Kidney (tissue), 14 donors: ENCODE data around the gene FNTB. TPM values are rescaled to one million over a fixed set of nuclear protein-coding genes. Genes with fewer than 3 reads are reported as not detected.

Experiments
- DNase-seq, 5 donors: peaks; one replicate each; pipeline ENCODE4 v3.0.0-alpha.2; 2013 to 2020
- FAIRE-seq: peaks from 2 replicates; lab custom pipeline; 2012; peaks lifted over from hg19 to GRCh38; lab: Jason Lieb, UNC
- H3K27ac ChIP-seq, 2 donors: one replicate each; pipeline ENCODE4 v1.7.0; 2013; ENCODE audit warnings: low read depth in 2 of 2, low read length in 2 of 2, inconsistent platforms in 1 of 2
- H3K27me3 ChIP-seq: one replicate; pipeline ENCODE4 v1.7.1; 2013; ENCODE audit warnings: low read length, inconsistent platforms; ENCODE audit not compliant: control insufficient read depth, insufficient read depth
- H3K36me3 ChIP-seq, 3 donors: one replicate each; pipeline versions ENCODE4 v1.7.0 to v1.7.1; 2013; ENCODE audit warnings: low read length in 3 of 3, control low read depth in 1 of 3, inconsistent platforms in 1 of 3; ENCODE audit not compliant: insufficient read depth in 3 of 3, control insufficient read depth in 2 of 3
- H3K4me1 ChIP-seq, 3 donors: one replicate each; pipeline versions ENCODE4 v1.7.0 to v1.7.1; 2013; ENCODE audit warnings: low read length in 3 of 3, inconsistent platforms in 1 of 3, low read depth in 1 of 3; ENCODE audit not compliant: control insufficient read depth in 2 of 3, insufficient read depth in 2 of 3
- H3K4me3 ChIP-seq, 3 donors: one replicate each; pipeline versions ENCODE4 v1.7.0 to v1.8.1; 2013; ENCODE audit warnings: low read length in 3 of 3, control low read depth in 1 of 3, inconsistent platforms in 1 of 3
- H3K9ac ChIP-seq, 3 donors: one replicate each; pipeline versions ENCODE4 v1.7.0 to v1.7.1; 2013; ENCODE audit warnings: low read length in 3 of 3, control low read depth in 1 of 3, inconsistent platforms in 1 of 3
- H3K9me3 ChIP-seq, 3 donors: one replicate each; pipeline versions ENCODE4 v1.7.0 to v1.7.1; 2013; ENCODE audit warnings: low read length in 3 of 3, control low read depth in 1 of 3, inconsistent platforms in 1 of 3; ENCODE audit not compliant: control insufficient read depth in 2 of 3, insufficient read depth in 1 of 3
- intact Hi-C: fragments of 100-400 bp; cut with DNase I; formaldehyde crosslinking; loops from one replicate; pipeline ENCODE4 v1.11.1; 2022
- polyA plus RNA-seq: library from polyadenylated mRNA; stranded (reverse); fragments of 350-450 nt; fragmentation: Illumina TruSeq; extraction: RNeasy Lipid Tissue Mini Kit (QIAGEN cat#74804); gene quantifications from one replicate; pipeline ENCODE4 v1.2.3, GENCODE V29; 2014; ENCODE audit warnings: low read depth, low replicate concordance; ENCODE audit not compliant: insufficient read depth
- total RNA-seq: library from RNA; stranded (reverse); fragmentation: NEBNext Ultra II Directional; extraction: Animal tissue kit (Norgen Biotek cat#: 25700); gene quantifications from one replicate; pipeline ENCODE4 v1.2.1, GENCODE V29; 2021
- TF ChIP-seq, protein P1 (sequence below): IDR thresholded peaks from 3 replicates; pipeline ENCODE4 v1.5.1; 2012; ENCODE audit warnings: mild to moderate bottlenecking, moderate library complexity, borderline replicate concordance; ENCODE audit not compliant: insufficient read depth; ENCODE audit errors: extremely low read depth
- donor health status: control.
- donor health status: control.
- donor health status: control.
- donor health status: control.
- donor health status: control.
- donor health status: DM: yes; HTN: yes; CAD: no.
- donor health status: Normal renal cell carcinoma (clear cell type).

The FNTB gene
- total and polyA plus RNA-seq, 2 donors from 2014 or later: 13.6 to 15.0 TPM

DNA sequence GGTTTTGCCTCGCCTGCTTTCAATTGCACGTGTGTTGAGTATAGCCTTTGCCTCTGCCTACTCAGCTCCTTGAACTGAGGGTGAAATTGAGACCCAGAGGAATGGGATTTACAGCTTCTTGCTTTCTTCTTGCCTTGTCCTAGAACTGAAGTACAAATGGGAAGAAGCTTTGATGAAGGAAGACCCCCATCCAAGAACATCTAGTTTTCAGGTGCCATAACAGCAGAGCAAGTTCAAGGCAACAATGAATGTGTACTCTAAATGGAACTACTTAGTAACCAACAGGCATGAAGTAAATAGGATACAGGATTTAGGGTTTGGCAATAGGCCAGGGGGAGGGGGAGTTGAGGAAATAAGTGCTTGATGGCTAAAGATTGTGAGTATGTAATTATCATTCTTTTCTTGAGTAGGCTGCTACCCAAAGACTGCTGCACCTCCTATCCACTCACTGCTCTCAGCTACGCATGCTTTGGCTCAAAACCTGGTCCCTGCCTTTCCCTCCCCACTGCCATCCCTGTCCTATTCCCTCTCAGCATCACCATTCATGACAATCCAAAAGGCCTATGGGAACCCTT, 46.3 kb upstream of the FNTB start:
- H3K4me1 ChIP-seq: peaks cover 0 to 28% (median 19%) of the 10 kb centered on the region in 3 donors
- no peak overlapping the region for H3K4me3 ChIP-seq
- no peak overlapping the region for H3K9ac ChIP-seq
- FAIRE-seq (no peak), DNase-seq (peak in 1 of 5 donors; percentile 3)
- no peaks in the 10 kb centered on the region for H3K36me3 ChIP-seq
- H3K9me3 ChIP-seq: no peaks in the 10 kb centered on the region
- H3K27me3 ChIP-seq: no peaks in the 10 kb centered on the region
- no peak overlapping the region for H3K27ac ChIP-seq
- TF ChIP-seq, protein P1, sequence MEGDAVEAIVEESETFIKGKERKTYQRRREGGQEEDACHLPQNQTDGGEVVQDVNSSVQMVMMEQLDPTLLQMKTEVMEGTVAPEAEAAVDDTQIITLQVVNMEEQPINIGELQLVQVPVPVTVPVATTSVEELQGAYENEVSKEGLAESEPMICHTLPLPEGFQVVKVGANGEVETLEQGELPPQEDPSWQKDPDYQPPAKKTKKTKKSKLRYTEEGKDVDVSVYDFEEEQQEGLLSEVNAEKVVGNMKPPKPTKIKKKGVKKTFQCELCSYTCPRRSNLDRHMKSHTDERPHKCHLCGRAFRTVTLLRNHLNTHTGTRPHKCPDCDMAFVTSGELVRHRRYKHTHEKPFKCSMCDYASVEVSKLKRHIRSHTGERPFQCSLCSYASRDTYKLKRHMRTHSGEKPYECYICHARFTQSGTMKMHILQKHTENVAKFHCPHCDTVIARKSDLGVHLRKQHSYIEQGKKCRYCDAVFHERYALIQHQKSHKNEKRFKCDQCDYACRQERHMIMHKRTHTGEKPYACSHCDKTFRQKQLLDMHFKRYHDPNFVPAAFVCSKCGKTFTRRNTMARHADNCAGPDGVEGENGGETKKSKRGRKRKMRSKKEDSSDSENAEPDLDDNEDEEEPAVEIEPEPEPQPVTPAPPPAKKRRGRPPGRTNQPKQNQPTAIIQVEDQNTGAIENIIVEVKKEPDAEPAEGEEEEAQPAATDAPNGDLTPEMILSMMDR: no peak
- intact Hi-C loops: no loop called here

DNA sequence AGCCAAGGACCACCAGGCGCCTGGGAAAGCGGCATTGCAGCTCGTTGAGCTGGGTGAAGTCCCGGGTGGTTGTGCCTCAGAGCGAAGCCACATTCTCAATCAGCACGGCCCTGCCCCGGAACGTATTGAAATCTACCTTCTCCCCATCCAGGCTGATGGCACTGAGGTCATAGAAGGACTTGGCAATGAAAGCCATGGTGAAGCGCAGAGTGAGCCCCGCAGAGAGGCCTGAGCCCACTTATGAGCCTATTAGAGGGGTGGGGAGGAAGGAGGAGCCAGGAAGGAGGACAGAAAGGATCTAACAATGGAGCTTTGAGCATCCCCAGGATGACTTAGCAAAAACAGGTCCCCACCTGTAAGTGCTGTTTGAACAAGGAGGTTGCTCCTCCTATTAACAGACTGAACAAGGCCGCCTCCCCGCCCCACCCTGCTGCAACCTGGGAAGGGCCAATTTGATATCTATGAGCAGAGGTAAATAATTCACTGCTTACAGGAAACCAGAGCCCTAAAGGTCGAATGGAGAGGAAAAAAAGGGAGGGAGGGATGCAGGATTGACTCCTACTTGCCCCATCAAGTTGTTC, 44.1 kb upstream of the FNTB start, which contains the start of gene GPX2:
Gene GPX2, minus strand, starts transcription at position 215 of the 581 bp plus-strand sequence. Its CDS starts 19 bp downstream, at position 196.
- TF ChIP-seq, protein P1: no peak
- DNase-seq (peak in 1 of 5 donors; percentile 66), FAIRE-seq (no peak)
- no peaks in the 10 kb centered on the region for H3K27me3 ChIP-seq
- peaks cover 0 to 21% (median 14%) of the 10 kb centered on the region in 3 donors for H3K4me1 ChIP-seq
- H3K4me3 ChIP-seq: no peak within 1 kb of the TSS
- H3K9me3 ChIP-seq: no peaks in the 10 kb centered on the region
- peaks cover 0 to 4% (median 0%) of the 10 kb centered on the region in 3 donors for H3K36me3 ChIP-seq
- H3K9ac ChIP-seq: no peak within 1 kb of the TSS
- H3K27ac ChIP-seq: peak within 1 kb of the TSS in 1 of 2 donors; percentile 71
- intact Hi-C loops: no loop called here

DNA sequence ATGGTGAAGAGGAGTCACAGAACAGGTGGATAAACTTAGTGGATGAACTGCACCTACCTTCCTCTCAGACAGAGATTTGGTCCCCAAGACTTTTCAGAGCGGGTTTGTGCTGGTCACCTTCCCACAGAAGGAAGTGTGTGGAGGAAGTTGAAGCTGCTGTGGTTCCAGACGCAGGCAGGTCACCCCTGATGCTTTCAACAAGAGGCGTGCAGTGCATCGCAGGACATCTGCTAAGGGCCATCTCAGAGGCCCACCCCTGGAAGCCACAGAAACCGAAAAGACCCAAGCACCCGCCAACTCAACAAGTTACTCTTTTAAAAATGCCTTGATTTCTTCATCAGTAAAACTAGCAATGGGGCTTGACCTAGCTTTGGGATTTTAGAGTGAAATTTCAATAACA, 43.1 kb upstream of the FNTB start:
- no peak overlapping the region for H3K9ac ChIP-seq
- H3K27ac ChIP-seq: no peak overlapping the region
- H3K4me3 ChIP-seq: no peak overlapping the region
- intact Hi-C loops: no loop called here
- FAIRE-seq: no peak
- DNase-seq: peak in 1 of 5 donors; percentile 40
- H3K27me3 ChIP-seq: no peaks in the 10 kb centered on the region
- H3K36me3 ChIP-seq: peaks cover 0 to 4% (median 0%) of the 10 kb centered on the region in 3 donors
- TF ChIP-seq, protein P1: no peak
- H3K9me3 ChIP-seq: no peaks in the 10 kb centered on the region
- H3K4me1 ChIP-seq: peaks cover 0 to 18% (median 10%) of the 10 kb centered on the region in 3 donors
